Epithelial cell of proximal tubule (primary cell): ENCODE results near the gene SIRT4. TPM values are rescaled to one million over a fixed set of nuclear protein-coding genes. Genes with fewer than 3 reads are reported as not detected.

Experiments
- DNase-seq: peaks from one replicate; pipeline ENCODE4 v3.0.0-alpha.2; 2011; ENCODE audit warnings: low read depth
- H3K4me3 ChIP-seq: 2 replicates; pipeline ENCODE4 v1.5.1; 2011; ENCODE audit warnings: low read depth, mild to moderate bottlenecking, low read length
- total RNA-seq: library from RNA; depleted of rRNA; stranded (reverse); fragments of >200 nt; gene quantifications from 2 replicates; pipeline ENCODE4 v1.2.3, GENCODE V29; 2015
- TF ChIP-seq, protein P1 (sequence below): conservative IDR thresholded peaks from 2 replicates; pipeline ENCODE4 v1.5.1; 2012; ENCODE audit warnings: low read depth, mild to moderate bottlenecking, low read length

SIRT4 gene
- total RNA-seq, 1 donor from 2014 or later = 0.35 TPM

DNA sequence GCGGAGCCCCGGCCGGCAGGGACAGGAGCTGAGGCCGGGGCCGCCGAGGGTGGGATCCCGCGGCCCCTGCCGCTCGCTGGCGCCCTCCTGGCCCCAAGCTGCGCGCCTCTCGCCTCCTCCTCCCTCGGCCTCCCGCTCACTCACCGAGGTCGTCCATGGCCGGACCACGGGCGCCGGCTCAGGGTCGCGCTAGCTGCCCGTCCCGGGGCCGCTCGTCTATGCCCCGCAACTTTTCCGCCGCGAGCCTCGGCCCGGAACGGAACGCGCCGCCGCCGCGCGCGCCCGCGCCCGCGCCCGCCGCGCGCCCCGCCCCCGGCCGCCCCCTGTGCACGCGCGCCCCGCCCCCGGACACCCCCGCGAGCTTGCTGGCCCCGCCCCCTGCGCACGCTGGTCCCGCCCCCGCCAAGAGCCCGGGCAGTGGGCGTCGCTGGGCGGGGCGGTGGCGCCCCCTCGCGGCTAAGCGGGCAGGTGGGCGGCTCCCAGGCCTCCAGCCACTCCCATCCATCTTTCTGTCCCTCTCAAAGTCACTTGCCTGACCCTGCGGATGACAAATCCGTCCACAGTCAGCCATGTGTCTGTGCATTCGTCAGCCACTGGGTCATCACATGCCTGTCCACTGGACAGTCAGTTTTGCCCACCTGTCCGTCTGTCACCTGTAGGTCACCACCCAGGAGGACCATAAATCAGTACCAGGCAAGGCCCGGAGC lies 36.5 kb upstream of the SIRT4 start, which contains the start of gene PXN:
Gene PXN, minus strand, starts transcription at position 258 of the 707 bp plus-strand sequence. Its CDS starts 101 bp downstream, at position 157.
- TF ChIP-seq, protein P1, sequence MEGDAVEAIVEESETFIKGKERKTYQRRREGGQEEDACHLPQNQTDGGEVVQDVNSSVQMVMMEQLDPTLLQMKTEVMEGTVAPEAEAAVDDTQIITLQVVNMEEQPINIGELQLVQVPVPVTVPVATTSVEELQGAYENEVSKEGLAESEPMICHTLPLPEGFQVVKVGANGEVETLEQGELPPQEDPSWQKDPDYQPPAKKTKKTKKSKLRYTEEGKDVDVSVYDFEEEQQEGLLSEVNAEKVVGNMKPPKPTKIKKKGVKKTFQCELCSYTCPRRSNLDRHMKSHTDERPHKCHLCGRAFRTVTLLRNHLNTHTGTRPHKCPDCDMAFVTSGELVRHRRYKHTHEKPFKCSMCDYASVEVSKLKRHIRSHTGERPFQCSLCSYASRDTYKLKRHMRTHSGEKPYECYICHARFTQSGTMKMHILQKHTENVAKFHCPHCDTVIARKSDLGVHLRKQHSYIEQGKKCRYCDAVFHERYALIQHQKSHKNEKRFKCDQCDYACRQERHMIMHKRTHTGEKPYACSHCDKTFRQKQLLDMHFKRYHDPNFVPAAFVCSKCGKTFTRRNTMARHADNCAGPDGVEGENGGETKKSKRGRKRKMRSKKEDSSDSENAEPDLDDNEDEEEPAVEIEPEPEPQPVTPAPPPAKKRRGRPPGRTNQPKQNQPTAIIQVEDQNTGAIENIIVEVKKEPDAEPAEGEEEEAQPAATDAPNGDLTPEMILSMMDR = peak; percentile 67
- H3K4me3 ChIP-seq = peak within 1 kb of the TSS; percentile 82
- DNase-seq = no peak

DNA sequence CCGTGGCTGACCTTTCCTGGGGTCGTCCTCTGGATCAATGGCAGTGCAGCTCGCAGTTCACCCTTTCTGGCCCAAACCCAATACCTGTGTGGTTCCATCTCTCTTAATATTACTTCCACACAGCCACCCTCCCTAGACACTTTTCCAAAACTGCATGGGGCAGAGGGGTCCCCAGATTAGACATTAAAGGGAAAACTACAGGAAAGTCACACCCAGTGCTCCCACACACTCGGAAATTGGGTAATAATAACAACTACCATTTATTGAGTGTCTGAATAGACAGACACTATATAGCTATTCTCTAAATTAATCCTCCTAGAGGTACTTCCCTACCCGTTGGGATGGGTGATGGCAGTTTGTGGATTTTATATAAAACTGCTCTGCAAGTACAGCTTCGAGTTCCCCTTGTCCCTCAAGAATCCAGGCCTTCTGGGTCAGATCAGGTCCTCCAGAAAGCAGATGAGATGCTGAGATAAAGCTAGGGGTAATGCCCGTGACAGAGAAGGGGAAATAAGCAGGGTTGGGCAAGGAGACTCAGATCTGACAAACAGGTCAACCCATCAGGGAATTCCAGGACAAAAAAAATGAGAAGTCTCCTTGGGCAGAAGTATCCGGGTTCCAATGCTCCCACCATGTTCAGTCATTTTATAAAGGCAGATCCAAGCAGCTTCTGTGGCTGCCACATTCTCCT lies 35.8 kb upstream of the SIRT4 start:
- TF ChIP-seq, protein P1 = no peak
- H3K4me3 ChIP-seq = no peak overlapping the region

DNA sequence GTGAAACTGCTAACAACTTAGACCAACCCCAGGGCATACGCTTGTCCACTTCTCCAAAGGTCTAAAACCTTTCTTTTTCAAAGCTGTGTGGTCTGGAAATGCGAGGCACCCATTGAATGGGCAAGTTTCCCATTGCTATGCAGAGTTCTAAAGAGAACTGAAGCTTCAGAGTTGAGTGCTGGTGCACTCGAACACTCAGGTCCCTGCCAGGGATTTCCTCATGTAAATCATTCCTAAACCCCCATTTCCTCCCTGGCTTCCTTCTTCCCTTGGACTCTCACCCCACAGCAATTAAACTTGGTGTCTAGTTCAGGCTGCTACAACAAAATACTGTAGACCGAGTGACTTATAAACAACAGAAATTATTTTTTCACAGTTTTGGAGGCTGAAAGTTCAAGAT lies 34.4 kb upstream of the SIRT4 start:
- TF ChIP-seq, protein P1 = no peak
- no peak overlapping the region for H3K4me3 ChIP-seq
- no peak for DNase-seq

More for the DNA sequence above, 35.8 kb upstream of the SIRT4 start:
- no peak for DNase-seq

DNA sequence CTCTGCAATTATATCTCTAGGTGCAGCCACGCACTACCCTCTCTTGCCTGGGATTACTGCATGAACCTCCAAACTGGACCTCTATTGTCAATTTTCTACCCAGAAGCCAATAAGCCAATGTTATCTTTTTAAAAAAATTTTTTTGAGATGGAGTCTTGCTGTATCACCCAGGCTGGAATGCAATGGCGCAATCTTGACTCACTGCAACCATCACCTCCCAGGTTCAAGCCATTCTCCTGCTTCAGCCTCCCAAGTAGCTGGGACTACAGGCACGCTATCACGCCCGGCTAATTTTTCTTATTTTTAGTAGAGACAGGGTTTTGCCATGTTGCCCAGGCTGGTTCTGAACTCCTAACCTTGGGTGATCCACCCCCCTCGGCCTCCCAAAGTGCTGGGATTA lies 25.4 kb upstream of the SIRT4 start:
- no peak overlapping the region for H3K4me3 ChIP-seq
- TF ChIP-seq, protein P1 = no peak
- DNase-seq = no peak

DNA sequence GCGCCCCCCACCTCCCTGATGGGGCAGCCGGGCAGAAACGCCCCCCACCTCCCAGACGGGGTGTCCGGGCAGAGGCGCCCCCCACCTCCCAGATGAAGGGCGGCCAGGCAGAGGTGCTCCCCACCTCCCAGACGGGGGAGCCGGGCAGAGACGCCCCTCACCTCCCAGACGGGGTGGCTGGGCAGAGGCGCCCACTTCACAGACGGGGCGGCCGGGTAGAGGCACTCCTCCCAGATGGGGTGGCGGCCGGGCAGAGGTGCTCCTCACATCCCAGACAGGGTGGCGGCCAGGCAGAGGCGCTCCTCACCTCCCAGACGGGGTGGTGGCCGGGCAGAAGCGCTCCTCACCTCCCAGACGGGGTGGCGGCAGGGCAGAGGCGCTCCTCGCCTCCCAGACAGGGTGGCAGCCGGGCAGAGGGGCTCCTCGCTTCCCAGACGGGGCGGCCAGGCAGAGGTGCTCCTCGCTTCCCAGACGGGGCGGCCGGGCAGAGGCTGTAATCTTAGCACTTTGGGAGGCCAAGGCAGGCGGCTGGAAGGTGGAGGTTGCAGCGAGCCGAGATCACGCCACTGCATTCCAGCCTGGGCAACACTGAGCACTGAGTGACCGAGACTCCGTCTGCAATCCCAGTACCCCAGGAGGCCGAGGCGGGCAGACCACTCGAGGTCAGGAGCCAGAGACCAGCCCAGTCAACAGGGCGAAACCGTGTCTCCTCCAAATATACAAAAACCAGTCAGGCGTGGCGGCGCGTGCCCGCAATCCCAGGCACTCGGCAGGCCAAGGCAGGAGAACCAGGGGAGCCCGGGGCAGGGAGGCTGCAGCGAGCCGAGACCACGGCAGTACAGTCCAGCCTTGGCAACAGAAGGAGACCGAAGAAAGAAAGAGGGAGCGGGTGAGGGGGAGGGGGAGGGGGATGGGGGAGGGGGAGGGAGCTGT lies 23.7 kb upstream of the SIRT4 start:
- TF ChIP-seq, protein P1 = no peak
- no peak overlapping the region for H3K4me3 ChIP-seq
- DNase-seq = no peak

DNA sequence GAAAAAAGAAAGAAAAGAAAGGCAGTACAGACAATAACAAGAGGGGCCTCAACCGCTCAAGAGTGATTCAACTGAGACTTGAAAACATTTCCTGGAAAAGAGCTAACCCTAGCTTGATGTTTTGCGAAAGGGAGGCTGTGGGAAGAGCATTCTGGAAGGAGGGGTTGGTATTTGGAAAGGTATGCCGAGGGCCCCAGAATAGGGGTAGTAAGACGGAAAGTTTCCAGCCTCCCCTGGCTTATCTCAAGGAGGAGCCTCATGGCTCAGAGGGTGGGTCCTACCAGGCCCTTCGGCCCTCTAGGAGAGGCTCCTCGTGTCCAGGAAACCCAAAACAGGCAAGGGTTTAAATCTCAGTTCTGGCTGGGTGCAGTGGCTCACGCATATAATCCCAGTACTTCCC lies 18.8 kb upstream of the SIRT4 start:
- TF ChIP-seq, protein P1 = no peak
- no peak for DNase-seq
- no peak overlapping the region for H3K4me3 ChIP-seq
